Chondrocyte (in vitro differentiated cells): Measurements from ENCODE around the gene VPS13C. TPM values are rescaled to one million over a fixed set of nuclear protein-coding genes. Genes with fewer than 3 reads are reported as not detected.

Experiments
- DNase-seq: peaks from one replicate; pipeline ENCODE4 v3.0.0; 2021; ENCODE audit warnings: mixed read lengths, low spot score
- H3K27ac Mint-ChIP-seq: one replicate; pipeline ENCODE4 v1.8.0; 2021; ENCODE audit warnings: mild to moderate bottlenecking, moderate library complexity, mixed read lengths; ENCODE audit not compliant: unreplicated experiment
- H3K27me3 Mint-ChIP-seq: 2 replicates; pipeline ENCODE4 v1.8.0; 2021; ENCODE audit warnings: low read depth, mixed read lengths
- H3K36me3 Mint-ChIP-seq: 2 replicates; pipeline ENCODE4 v1.8.0; 2021; ENCODE audit warnings: low read depth, mixed read lengths
- H3K4me1 Mint-ChIP-seq: 2 replicates; pipeline ENCODE4 v1.8.0; 2021; ENCODE audit warnings: low read depth, mild to moderate bottlenecking, mixed read lengths
- H3K4me3 Mint-ChIP-seq: one replicate; pipeline ENCODE4 v1.8.0; 2021; ENCODE audit warnings: mild to moderate bottlenecking, moderate library complexity, mixed read lengths; ENCODE audit not compliant: unreplicated experiment
- H3K9me3 Mint-ChIP-seq: 2 replicates; pipeline ENCODE4 v1.8.0; 2021; ENCODE audit warnings: low read depth, mixed read lengths
- total RNA-seq: library from RNA; stranded (reverse); gene quantifications from 3 replicates; pipeline ENCODE4 v1.2.1, GENCODE V29; 2021
- TF ChIP-seq, protein P1 (sequence below): fragments of 200-600 bp; sonication (generic); IDR thresholded peaks from 2 replicates; pipeline ENCODE4 v1.5.0; 2021; ENCODE audit warnings: antibody characterized with exemption, mild to moderate bottlenecking, moderate library complexity

VPS13C gene
- total RNA-seq, 1 donor from 2014 or later = 46.0 TPM

DNA sequence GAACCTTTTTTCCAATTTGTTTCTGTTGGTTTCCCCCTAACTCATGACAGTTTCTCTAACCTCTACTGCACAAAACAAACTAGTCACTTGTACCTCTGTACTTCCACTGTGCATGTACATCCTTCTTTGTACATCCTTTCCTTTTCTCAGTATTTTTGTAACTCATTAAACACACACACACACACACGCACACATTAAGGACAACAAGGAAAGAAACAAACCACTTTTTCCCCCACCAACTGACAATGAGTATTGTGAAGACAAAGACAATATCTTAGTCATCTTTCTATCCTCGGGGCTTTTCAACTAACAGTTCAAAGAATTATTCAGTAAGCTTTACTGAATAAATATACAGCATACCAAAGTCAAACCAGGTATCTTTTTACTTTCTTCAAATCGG, 170.5 kb downstream of the VPS13C start:
- TF ChIP-seq, protein P1, sequence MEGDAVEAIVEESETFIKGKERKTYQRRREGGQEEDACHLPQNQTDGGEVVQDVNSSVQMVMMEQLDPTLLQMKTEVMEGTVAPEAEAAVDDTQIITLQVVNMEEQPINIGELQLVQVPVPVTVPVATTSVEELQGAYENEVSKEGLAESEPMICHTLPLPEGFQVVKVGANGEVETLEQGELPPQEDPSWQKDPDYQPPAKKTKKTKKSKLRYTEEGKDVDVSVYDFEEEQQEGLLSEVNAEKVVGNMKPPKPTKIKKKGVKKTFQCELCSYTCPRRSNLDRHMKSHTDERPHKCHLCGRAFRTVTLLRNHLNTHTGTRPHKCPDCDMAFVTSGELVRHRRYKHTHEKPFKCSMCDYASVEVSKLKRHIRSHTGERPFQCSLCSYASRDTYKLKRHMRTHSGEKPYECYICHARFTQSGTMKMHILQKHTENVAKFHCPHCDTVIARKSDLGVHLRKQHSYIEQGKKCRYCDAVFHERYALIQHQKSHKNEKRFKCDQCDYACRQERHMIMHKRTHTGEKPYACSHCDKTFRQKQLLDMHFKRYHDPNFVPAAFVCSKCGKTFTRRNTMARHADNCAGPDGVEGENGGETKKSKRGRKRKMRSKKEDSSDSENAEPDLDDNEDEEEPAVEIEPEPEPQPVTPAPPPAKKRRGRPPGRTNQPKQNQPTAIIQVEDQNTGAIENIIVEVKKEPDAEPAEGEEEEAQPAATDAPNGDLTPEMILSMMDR = no peak

DNA sequence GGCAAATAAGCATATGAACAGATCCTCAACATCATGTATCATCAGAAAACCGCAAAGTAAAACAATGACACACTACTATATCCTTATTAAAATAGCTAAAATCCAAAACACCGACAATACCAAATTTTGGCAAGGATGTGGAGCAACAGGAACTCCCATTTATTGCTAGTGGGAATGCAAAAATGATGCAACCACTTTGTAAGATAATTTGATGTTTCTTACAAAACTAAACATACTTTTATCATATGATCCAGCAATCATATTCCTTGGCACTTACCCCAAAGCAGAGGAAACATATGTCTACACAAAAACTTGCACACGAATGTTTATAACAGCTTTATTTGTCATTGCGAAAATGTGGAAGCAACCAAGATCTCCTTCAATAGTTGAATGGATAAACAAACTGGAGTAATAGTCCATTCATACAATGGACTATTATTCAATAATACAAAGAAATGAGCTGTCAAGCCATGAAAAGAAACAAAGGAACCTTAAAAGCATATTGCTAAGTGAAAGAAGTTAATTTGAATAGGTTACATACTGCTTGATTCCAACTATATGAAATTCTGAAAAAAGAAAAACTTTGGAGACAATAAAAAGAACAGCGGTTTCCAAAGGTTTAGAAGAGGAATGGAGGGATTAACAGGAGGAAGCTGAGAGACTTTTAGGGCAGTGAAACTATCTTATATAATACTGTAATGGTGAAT, 172.0 kb downstream of the VPS13C start:
- Mint-ChIP-seq H3K4me1 (peaks cover 8% of the 10 kb centered on the region), H3K27me3 (no peaks in the 10 kb centered on the region), H3K27ac (no peak overlapping the region), H3K36me3 (peaks cover 27% of the 10 kb centered on the region), H3K4me3 (no peak overlapping the region), H3K9me3 (peaks cover 15% of the 10 kb centered on the region)
- TF ChIP-seq, protein P1 = no peak
- no peak for DNase-seq

More for the DNA sequence above, 170.5 kb downstream of the VPS13C start:
- DNase-seq = no peak
- Mint-ChIP-seq H3K4me3 (no peak overlapping the region), H3K9me3 (peaks cover 23% of the 10 kb centered on the region), H3K4me1 (peaks cover 8% of the 10 kb centered on the region), H3K36me3 (peaks cover 36% of the 10 kb centered on the region), H3K27me3 (no peaks in the 10 kb centered on the region), H3K27ac (no peak overlapping the region)

DNA sequence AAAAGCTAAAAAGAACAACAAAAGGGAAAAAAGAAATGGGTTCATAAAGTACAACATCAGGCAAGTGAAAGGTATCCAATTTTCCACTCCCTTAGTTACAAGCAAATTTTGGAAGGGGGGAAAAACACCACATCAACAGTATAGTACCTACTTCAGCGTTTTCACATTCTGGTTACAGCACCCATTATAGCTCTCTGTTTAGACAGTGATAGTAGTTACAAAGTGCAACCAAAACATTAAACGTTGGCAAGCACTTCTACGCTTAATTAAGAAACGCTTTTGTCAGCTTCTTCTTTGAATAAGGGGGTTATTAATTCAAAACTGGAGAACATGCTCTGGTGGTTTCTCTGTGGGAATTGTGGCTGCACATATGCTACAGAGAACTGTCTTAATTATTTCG, 180.2 kb downstream of the VPS13C start:
- H3K27me3 Mint-ChIP-seq = no peaks in the 10 kb centered on the region
- H3K27ac Mint-ChIP-seq = no peak overlapping the region
- no peaks in the 10 kb centered on the region for H3K4me1 Mint-ChIP-seq
- peaks cover 7% of the 10 kb centered on the region for H3K36me3 Mint-ChIP-seq
- no peak for DNase-seq
- TF ChIP-seq, protein P1 = no peak
- H3K9me3 Mint-ChIP-seq = no peaks in the 10 kb centered on the region
- H3K4me3 Mint-ChIP-seq = no peak overlapping the region

DNA sequence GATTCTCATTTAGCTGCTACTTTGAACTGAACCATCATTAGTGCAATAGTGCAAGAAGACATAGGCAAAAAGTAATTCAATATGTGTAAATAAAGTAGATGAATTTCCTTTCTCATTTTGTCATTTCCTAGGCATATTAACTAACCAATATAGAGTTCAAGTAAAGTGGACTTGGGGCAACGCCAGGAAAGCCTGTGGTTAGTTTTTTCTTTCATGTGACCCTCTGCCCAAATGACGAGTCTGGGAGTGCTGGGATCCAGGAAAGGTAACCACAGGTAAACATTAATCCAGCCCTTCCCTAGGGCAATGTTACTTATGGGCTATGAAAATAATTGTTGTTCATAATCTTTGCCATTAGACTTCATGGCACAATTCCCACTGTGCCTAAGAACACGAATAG, 181.0 kb downstream of the VPS13C start:
- Mint-ChIP-seq H3K27ac (no peak overlapping the region), H3K4me1 (no peaks in the 10 kb centered on the region), H3K4me3 (no peak overlapping the region), H3K9me3 (no peaks in the 10 kb centered on the region), H3K36me3 (peaks cover 7% of the 10 kb centered on the region), H3K27me3 (no peaks in the 10 kb centered on the region)
- DNase-seq = no peak
- TF ChIP-seq, protein P1 = no peak

DNA sequence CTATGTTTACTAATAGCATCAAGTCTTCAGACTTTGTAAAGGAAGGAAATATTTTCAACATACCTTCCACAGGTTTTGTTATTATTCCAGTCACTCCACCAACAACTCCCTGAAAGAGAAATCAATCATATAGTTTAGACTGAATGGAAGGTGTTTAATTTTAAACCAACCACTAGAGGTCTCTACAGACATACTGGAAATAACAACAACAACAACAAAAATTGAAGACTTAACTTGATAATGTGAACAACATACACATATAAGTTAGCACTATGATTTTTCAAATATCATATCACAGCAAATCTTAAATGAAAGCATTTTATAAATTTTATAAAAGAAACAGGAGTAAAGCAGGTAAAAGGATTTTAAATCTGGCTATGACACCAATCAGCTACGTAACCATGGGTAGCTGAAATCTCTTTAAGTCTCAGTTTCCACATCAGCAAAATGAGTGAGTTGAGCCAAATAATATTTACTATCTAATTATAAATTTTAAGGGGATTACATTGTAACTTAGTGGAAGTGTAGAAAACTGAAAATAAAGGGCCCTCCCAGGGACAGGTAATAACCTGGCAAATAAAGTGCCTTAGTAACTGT, 188.2 kb downstream of the VPS13C start:
- Mint-ChIP-seq H3K9me3 (no peaks in the 10 kb centered on the region), H3K27ac (no peak overlapping the region)
- no peak for DNase-seq

More for the DNA sequence above, 188.2 kb downstream of the VPS13C start:
- TF ChIP-seq, protein P1 = peak; percentile 89
- Mint-ChIP-seq H3K27me3 (no peaks in the 10 kb centered on the region), H3K36me3 (peaks cover 15% of the 10 kb centered on the region), H3K4me3 (no peak overlapping the region), H3K4me1 (no peaks in the 10 kb centered on the region)
